Sigmoid colon (tissue), 7 donors: ENCODE results near the gene HTRA3. TPM values are rescaled to one million over a fixed set of nuclear protein-coding genes. Genes with fewer than 3 reads are reported as not detected.

Source experiments
- DNase-seq: peaks from one replicate; pipeline ENCODE4 v3.0.0-alpha.2; 2019
- H3K27ac ChIP-seq, 4 donors: fragments of 200-600 bp; sonication (generic); one replicate each; pipeline ENCODE4 v1.5.1; 2016 to 2019; ENCODE audit warnings: mild to moderate bottlenecking in 1 of 4
- H3K27me3 ChIP-seq, 3 donors: fragments of 200-600 bp; sonication (generic); one replicate each; pipeline ENCODE4 v1.5.1; 2019; ENCODE audit warnings: mild to moderate bottlenecking in 1 of 3
- H3K36me3 ChIP-seq, 4 donors: fragments of 200-600 bp; sonication (generic); one replicate each; pipeline ENCODE4 v1.5.1; 2016 to 2019
- H3K4me1 ChIP-seq, 4 donors: fragments of 200-600 bp; sonication (generic); one replicate each; pipeline ENCODE4 v1.5.1; 2017 to 2019
- H3K4me3 ChIP-seq, 4 donors: fragments of 200-600 bp; sonication (generic); one replicate each; pipeline ENCODE4 v1.5.1; 2017 to 2019; ENCODE audit warnings: mild to moderate bottlenecking in 2 of 4, moderate library complexity in 1 of 4
- H3K9me3 ChIP-seq, 4 donors: fragments of 200-600 bp in 3 of 4; sonication (generic) in 3 of 4; one replicate each; pipeline versions ENCODE4 v1.5.1 to v1.6.1; 2013 to 2019
- EP300 ChIP-seq, 4 donors: sonication (generic); formaldehyde crosslinking; IDR thresholded peaks; one replicate each; pipeline ENCODE4 v1.6.1; 2017; ENCODE audit warnings: antibody characterized with exemption in 4 of 4
- POLR2A ChIP-seq, 2 donors: fragments of 450-650 bp; IDR thresholded peaks; one replicate each; pipeline ENCODE4 v1.6.1; 2016; ENCODE audit warnings: antibody characterized with exemption in 2 of 2, mild to moderate bottlenecking in 2 of 2, moderate library complexity in 2 of 2
- POLR2AphosphoS5 ChIP-seq, 4 donors: sonication (generic); formaldehyde crosslinking; IDR thresholded peaks; one replicate each; pipeline ENCODE4 v1.6.1; 2017; ENCODE audit warnings: antibody characterized with exemption in 4 of 4
- WGBS, 2 donors: extraction: QIAGEN DNeasy Blood & Tissue Kit; methylation state at CpG; one replicate each; pipeline ENCODE4 v1.1.7; 2013; 5-methylcytosine and 5-hydroxymethylcytosine counted together
- intact Hi-C: fragments of 100-400 bp; cut with DNase I; formaldehyde crosslinking; loops from one replicate; pipeline ENCODE4 v1.15.1; 2023
- polyA plus RNA-seq, 3 donors: library from polyadenylated mRNA; stranded (reverse); fragments of 200-250 nt; gene quantifications; one replicate each; pipeline ENCODE4 v1.2.3, GENCODE V29; 2013
- total RNA-seq, 4 donors: library from RNA; depleted of rRNA; stranded (reverse); fragments of >200 nt; gene quantifications; one replicate each; pipeline ENCODE4 v1.1.0, GENCODE V29; 2016
- TF ChIP-seq, protein P1 (sequence below), 4 experiments: fragments of 450-650 bp in 3 of 4; fragments of 200-600 bp in 1 of 4; IDR thresholded peaks; one replicate each; pipeline ENCODE4 v1.5.1; 2016 to 2019; ENCODE audit warnings: antibody characterized with exemption in 4 of 4, mild to moderate bottlenecking in 3 of 4, moderate library complexity in 2 of 4
- donor health status: healthy with polysubstance abuse.
- donor health status: Bipolar disorder and iron deficiency.
- donor health status: healthy.

The HTRA3 gene
- total and polyA plus RNA-seq, 7 donors = 1.2 to 49.6 (median 14.5) TPM

DNA sequence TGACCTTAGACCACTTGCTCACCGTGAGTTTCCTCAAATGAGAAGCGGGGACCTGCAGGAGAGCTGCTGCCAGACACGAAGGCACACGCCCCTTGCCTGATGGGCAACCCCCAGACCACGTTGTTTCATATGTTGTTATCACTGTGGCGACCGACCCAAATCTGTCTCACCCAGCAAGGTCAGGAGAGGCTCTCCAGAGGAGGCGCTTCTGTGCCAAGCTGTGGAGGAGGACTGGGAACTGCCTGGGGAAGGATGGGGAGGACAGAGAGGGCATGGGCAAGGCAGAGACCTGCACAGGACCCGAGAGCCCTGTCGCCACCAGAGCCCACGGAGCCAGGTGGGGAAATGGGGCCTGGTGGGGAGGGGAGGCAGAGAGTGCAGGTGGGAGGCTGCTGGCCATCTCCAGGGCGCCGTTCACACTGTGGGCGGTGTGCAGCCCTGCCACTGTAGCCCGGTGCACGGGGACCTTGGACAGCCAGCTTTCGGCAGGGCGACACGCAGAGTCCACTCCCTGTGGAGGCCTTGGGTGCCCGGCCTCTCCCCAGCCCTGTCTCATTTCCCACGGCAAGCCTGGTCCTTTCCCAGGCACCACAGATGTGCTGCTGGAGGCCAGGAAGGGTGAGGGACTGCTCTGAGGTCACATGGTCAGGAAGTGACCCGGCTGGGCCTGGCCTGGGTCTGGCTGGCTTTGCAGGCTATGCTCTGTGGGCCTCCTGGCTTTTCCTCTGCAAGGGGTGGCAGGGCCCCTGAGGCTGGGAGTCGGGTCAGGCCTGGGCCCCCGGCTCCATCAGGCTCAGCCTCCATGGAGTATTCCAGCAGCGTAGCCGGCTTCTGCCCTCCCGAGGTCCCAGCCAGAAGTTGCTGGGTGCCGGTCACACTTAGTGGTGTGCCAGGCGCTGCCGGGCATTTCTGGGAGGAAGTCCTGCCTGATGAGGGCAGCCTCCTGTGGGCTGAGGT, 3.2 kb downstream of the HTRA3 start:
- Histone ChIP-seq H3K27ac (peak overlapping the region; percentile 78 to 89 (median 84)), H3K9me3 (no peaks in the 10 kb centered on the region), H3K4me1 (peaks cover 0 to 92% (median 88%) of the 10 kb centered on the region in 4 donors), H3K27me3 (no peaks in the 10 kb centered on the region), H3K4me3 (peak overlapping the region in 2 of 4 donors; percentile 3 to 60), H3K36me3 (no peaks in the 10 kb centered on the region)
- WGBS, 2 donors = 61 to 62% methylated on average over 30 of the region's 30 CpGs
- intact Hi-C loops = no loop called here
- DNase-seq = peak; percentile 72
- TF ChIP-seq POLR2AphosphoS5 (IDR thresholded peaks at IDR 0.05) (no peak), POLR2A (IDR thresholded peaks at IDR 0.05) (no peak), EP300 (IDR thresholded peaks at IDR 0.05) (no peak)
- TF ChIP-seq, protein P1, sequence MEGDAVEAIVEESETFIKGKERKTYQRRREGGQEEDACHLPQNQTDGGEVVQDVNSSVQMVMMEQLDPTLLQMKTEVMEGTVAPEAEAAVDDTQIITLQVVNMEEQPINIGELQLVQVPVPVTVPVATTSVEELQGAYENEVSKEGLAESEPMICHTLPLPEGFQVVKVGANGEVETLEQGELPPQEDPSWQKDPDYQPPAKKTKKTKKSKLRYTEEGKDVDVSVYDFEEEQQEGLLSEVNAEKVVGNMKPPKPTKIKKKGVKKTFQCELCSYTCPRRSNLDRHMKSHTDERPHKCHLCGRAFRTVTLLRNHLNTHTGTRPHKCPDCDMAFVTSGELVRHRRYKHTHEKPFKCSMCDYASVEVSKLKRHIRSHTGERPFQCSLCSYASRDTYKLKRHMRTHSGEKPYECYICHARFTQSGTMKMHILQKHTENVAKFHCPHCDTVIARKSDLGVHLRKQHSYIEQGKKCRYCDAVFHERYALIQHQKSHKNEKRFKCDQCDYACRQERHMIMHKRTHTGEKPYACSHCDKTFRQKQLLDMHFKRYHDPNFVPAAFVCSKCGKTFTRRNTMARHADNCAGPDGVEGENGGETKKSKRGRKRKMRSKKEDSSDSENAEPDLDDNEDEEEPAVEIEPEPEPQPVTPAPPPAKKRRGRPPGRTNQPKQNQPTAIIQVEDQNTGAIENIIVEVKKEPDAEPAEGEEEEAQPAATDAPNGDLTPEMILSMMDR (IDR thresholded peaks at IDR 0.05) = no peak

- H3K4me1 ChIP-seq = peaks cover 0 to 97% (median 93%) of the 10 kb centered on the region in 4 donors
- peak overlapping the region; percentile 78 to 89 (median 84) for H3K27ac ChIP-seq
- no peak overlapping the region for H3K4me3 ChIP-seq
- no peaks in the 10 kb centered on the region for H3K36me3 ChIP-seq
- no peaks in the 10 kb centered on the region for H3K27me3 ChIP-seq
- no peaks in the 10 kb centered on the region for H3K9me3 ChIP-seq
- TF ChIP-seq EP300 (IDR thresholded peaks at IDR 0.05) = no peak
- TF ChIP-seq, protein P1 (IDR thresholded peaks at IDR 0.05) = no peak
- no peak for TF ChIP-seq POLR2A (IDR thresholded peaks at IDR 0.05)
- no peak for TF ChIP-seq POLR2AphosphoS5 (IDR thresholded peaks at IDR 0.05)
- intact Hi-C loops = no loop called here
- DNase-seq = peak; percentile 56
- WGBS, 2 donors = 76 to 78% methylated on average over 13 of the region's 13 CpGs
Measured at GRCh38 chr4:8273450-8273849, 3.9 kb downstream of the HTRA3 start.

DNA sequence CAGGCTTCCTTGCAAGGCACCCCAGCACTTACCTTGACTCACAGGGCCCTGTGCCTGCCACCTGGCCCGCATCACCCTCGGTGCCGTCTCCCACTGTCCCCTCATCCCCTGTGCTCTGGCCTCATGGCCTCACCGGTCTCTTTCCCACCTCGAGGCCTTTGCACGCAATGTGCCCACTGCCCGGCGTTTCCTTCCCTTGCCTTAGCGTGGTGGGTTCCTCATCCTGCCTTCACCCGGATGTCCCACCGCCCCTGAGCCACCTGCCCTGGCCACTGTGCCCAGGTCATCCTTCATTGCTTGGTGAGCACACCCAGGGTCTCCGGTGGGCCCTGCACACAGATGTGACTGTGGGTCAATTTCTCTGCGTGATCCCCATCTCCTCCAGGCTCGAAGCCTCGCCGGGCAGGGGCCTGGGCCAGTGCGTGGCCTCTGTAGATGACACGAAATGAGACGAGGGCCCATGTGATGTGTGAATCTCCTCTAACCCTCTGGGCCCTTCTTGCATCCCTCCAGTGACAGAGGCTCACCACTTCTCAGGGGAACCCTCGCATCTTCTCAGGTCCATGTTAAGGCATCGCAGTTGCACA, 4.6 kb downstream of the HTRA3 start:
- Histone ChIP-seq H3K36me3 (no peaks in the 10 kb centered on the region), H3K27ac (peak overlapping the region; percentile 63 to 89 (median 84)), H3K9me3 (no peaks in the 10 kb centered on the region), H3K27me3 (no peaks in the 10 kb centered on the region), H3K4me3 (no peak overlapping the region), H3K4me1 (peaks cover 0 to 97% (median 95%) of the 10 kb centered on the region in 4 donors)
- no peak for DNase-seq
- intact Hi-C loops = loop anchor here (2.0 kb wide), 2 partner anchors 45 to 129 kb away; no protein-coding TSS in a partner anchor
- WGBS, 2 donors = 87 to 88% methylated on average over 21 of the region's 21 CpGs
- TF ChIP-seq, protein P1 (IDR thresholded peaks at IDR 0.05) = no peak
- TF ChIP-seq POLR2A (IDR thresholded peaks at IDR 0.05) = no peak
- TF ChIP-seq POLR2AphosphoS5 (IDR thresholded peaks at IDR 0.05) = no peak
- TF ChIP-seq EP300 (IDR thresholded peaks at IDR 0.05) = no peak

DNA sequence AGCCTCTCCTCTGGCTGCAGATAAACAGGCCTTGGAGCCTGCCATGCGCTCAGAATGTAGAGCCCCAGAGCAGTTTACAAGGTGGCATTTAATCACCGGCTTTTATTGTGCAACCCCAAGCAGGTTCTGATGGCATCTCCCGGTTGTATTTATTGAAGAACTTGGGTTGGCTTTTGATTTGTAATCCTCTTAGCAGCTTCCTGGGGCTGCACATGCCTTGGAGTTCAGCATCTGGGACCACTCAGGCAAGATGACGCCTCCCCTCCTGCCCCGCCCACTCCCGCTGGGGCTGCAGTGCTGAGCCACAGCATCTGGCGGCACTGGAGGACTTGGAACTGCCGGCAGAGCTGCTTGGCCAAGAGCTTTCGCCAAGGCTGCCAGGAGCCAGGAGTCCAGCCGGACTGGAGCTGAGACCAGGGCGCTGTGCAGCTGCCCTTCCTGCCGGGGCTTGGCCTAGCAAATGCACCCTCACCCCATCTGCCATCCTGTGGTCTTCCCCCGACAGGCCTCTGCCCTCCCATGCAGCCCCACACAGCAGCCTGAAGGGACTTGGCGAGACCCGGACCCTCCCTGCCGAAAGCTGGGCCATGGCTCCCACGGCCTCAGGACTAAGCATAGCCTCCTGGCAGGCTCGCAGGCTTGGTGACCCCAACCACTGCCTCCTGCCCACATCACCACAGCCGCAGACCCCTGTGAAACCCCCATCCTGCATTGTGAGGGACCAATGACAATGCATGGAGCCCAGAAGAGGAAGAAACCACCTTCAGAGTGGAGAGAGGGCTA, 5.4 kb downstream of the HTRA3 start:
- WGBS, 2 donors = 51 to 53% methylated on average over 19 of the region's 19 CpGs
- no peaks in the 10 kb centered on the region for H3K36me3 ChIP-seq
- H3K4me1 ChIP-seq = peaks cover 0 to 98% (median 92%) of the 10 kb centered on the region in 4 donors
- no peaks in the 10 kb centered on the region for H3K27me3 ChIP-seq
- DNase-seq = peak; percentile 98
- intact Hi-C loops = loop anchor here (1.0 to 2.0 kb wide), 3 partner anchors 44 to 128 kb away; no protein-coding TSS in a partner anchor
- H3K27ac ChIP-seq = peak overlapping the region; percentile 63 to 89 (median 84)
- no peaks in the 10 kb centered on the region for H3K9me3 ChIP-seq
- TF ChIP-seq POLR2A (IDR thresholded peaks at IDR 0.05) (no peak), POLR2AphosphoS5 (IDR thresholded peaks at IDR 0.05) (peak; percentile 71 to 93 (median 90)), EP300 (IDR thresholded peaks at IDR 0.05) (peak in 2 of 4 donors; percentile 76)
- TF ChIP-seq, protein P1 (IDR thresholded peaks at IDR 0.05) = peak in 3 of 4 experiments; percentile 23 to 51 (median 50)
- H3K4me3 ChIP-seq = no peak overlapping the region
